ENCODE results near the gene PATE4.

Gene PATE4

GRCh38 chr11:125833016-125833415, at the start of gene PATE4:
Gene PATE4, plus strand, starts transcription at chr11:125833316. Its CDS starts 44 bp downstream, at chr11:125833360.
- TF ChIP-seq CTBP1 (IDR thresholded peaks at IDR 0.05; ENCODE audit: borderline replicate concordance) (no peak), SUZ12 (IDR thresholded peaks at IDR 0.05) (no peak), PKNOX1 (IDR thresholded peaks at IDR 0.05) (no peak), BHLHE40 (IDR thresholded peaks at IDR 0.05; ENCODE audit: borderline replicate concordance) (no peak), ZNF384 (IDR thresholded peaks at IDR 0.05) (no peak), FOXK2 (IDR thresholded peaks at IDR 0.05) (no peak), FOXM1 (IDR thresholded peaks at IDR 0.05; ENCODE audit: borderline replicate concordance) (no peak), SP1 (IDR thresholded peaks at IDR 0.05) (no peak), L3MBTL2 (conservative IDR thresholded peaks at IDR 0.05) (no peak), ARNT (IDR thresholded peaks at IDR 0.05) (no peak), FOXA1 (IDR thresholded peaks at IDR 0.05) (no peak), LEF1 (IDR thresholded peaks at IDR 0.05; ENCODE audit: borderline replicate concordance) (no peak), ELF4 (IDR thresholded peaks at IDR 0.05) (no peak), TARDBP (IDR thresholded peaks at IDR 0.05) (no peak), NFRKB (IDR thresholded peaks at IDR 0.05) (no peak), HDGF (IDR thresholded peaks at IDR 0.05; ENCODE audit: borderline replicate concordance) (no peak)
- ChIA-PET CTCF (no interaction called here), POLR2A (no interaction called here)
- DNase-seq (ENCODE audit: extremely low spot score), result no peak

GRCh38 chr11:125784678-125785077, 48.4 kb upstream of the PATE4 start:
- ChIA-PET POLR2A (no interaction called here), CTCF (no interaction called here)
- DNase-seq (ENCODE audit: extremely low spot score), result no peak
- TF ChIP-seq NFRKB (IDR thresholded peaks at IDR 0.05) (no peak), HDGF (IDR thresholded peaks at IDR 0.05; ENCODE audit: borderline replicate concordance) (no peak), ARNT (IDR thresholded peaks at IDR 0.05) (no peak), FOXA1 (IDR thresholded peaks at IDR 0.05) (no peak), ZNF384 (IDR thresholded peaks at IDR 0.05) (no peak), BHLHE40 (IDR thresholded peaks at IDR 0.05; ENCODE audit: borderline replicate concordance) (no peak)

- no peak for DNase-seq (ENCODE audit: extremely low spot score)
- ChIA-PET POLR2A (no interaction called here), CTCF (no interaction called here)
- TF ChIP-seq ELF4 (IDR thresholded peaks at IDR 0.05) (no peak), NFRKB (IDR thresholded peaks at IDR 0.05) (no peak), FOXA1 (IDR thresholded peaks at IDR 0.05) (no peak), L3MBTL2 (conservative IDR thresholded peaks at IDR 0.05) (no peak), SP1 (IDR thresholded peaks at IDR 0.05) (no peak), PKNOX1 (IDR thresholded peaks at IDR 0.05) (no peak), FOXK2 (IDR thresholded peaks at IDR 0.05) (no peak), ZNF384 (IDR thresholded peaks at IDR 0.05) (no peak), ARNT (IDR thresholded peaks at IDR 0.05) (no peak), TARDBP (IDR thresholded peaks at IDR 0.05) (no peak), BHLHE40 (IDR thresholded peaks at IDR 0.05; ENCODE audit: borderline replicate concordance) (no peak), FOXM1 (IDR thresholded peaks at IDR 0.05; ENCODE audit: borderline replicate concordance) (no peak), HDGF (IDR thresholded peaks at IDR 0.05; ENCODE audit: borderline replicate concordance) (no peak), CTBP1 (IDR thresholded peaks at IDR 0.05; ENCODE audit: borderline replicate concordance) (no peak), LEF1 (IDR thresholded peaks at IDR 0.05; ENCODE audit: borderline replicate concordance) (no peak), SUZ12 (IDR thresholded peaks at IDR 0.05) (no peak)
Measured at GRCh38 chr11:125787827-125788226, 45.3 kb upstream of the PATE4 start, which contains the start of gene PATE3. Gene PATE3, plus strand, starts transcription at chr11:125788127. Its CDS starts 25 bp downstream, at chr11:125788152.

- DNase-seq (ENCODE audit: extremely low spot score), result no peak
- ChIA-PET POLR2A (no interaction called here), CTCF (no interaction called here)
- TF ChIP-seq HDGF (IDR thresholded peaks at IDR 0.05; ENCODE audit: borderline replicate concordance), result no peak
- TF ChIP-seq FOXA1 (IDR thresholded peaks at IDR 0.05), result no peak
Measured at GRCh38 chr11:125790825-125791224, 42.3 kb upstream of the PATE4 start.

GRCh38 chr11:125797641-125798040, 35.5 kb upstream of the PATE4 start:
- ChIA-PET CTCF (no interaction called here), POLR2A (no interaction called here)
- no peak for DNase-seq (ENCODE audit: extremely low spot score)
- TF ChIP-seq L3MBTL2 (conservative IDR thresholded peaks at IDR 0.05) (no peak), LEF1 (IDR thresholded peaks at IDR 0.05; ENCODE audit: borderline replicate concordance) (no peak), ARNT (IDR thresholded peaks at IDR 0.05) (no peak), TARDBP (IDR thresholded peaks at IDR 0.05) (no peak), SUZ12 (IDR thresholded peaks at IDR 0.05) (no peak), HDGF (IDR thresholded peaks at IDR 0.05; ENCODE audit: borderline replicate concordance) (no peak)

GRCh38 chr11:125799808-125800207, 33.3 kb upstream of the PATE4 start:
- TF ChIP-seq L3MBTL2 (conservative IDR thresholded peaks at IDR 0.05), result no peak
- no peak for TF ChIP-seq HDGF (IDR thresholded peaks at IDR 0.05; ENCODE audit: borderline replicate concordance)
- no peak for TF ChIP-seq FOXA1 (IDR thresholded peaks at IDR 0.05)
- TF ChIP-seq BHLHE40 (IDR thresholded peaks at IDR 0.05; ENCODE audit: borderline replicate concordance), result no peak
- no peak for TF ChIP-seq ZNF384 (IDR thresholded peaks at IDR 0.05)
- no peak for TF ChIP-seq FOXM1 (IDR thresholded peaks at IDR 0.05; ENCODE audit: borderline replicate concordance)
- TF ChIP-seq NFRKB (IDR thresholded peaks at IDR 0.05), result no peak
- no peak for TF ChIP-seq FOXK2 (IDR thresholded peaks at IDR 0.05)
- TF ChIP-seq ELF4 (IDR thresholded peaks at IDR 0.05), result no peak
- ChIA-PET CTCF (no interaction called here), POLR2A (no interaction called here)
- no peak for DNase-seq (ENCODE audit: extremely low spot score)

GRCh38 chr11:125802387-125802786, 30.7 kb upstream of the PATE4 start:
- no peak for TF ChIP-seq ELF4 (IDR thresholded peaks at IDR 0.05)
- TF ChIP-seq CTBP1 (IDR thresholded peaks at IDR 0.05; ENCODE audit: borderline replicate concordance), result no peak
- TF ChIP-seq TARDBP (IDR thresholded peaks at IDR 0.05), result no peak
- no peak for TF ChIP-seq FOXA1 (IDR thresholded peaks at IDR 0.05)
- TF ChIP-seq FOXM1 (IDR thresholded peaks at IDR 0.05; ENCODE audit: borderline replicate concordance), result no peak
- TF ChIP-seq ARNT (IDR thresholded peaks at IDR 0.05), result no peak
- no peak for TF ChIP-seq L3MBTL2 (conservative IDR thresholded peaks at IDR 0.05)
- no peak for TF ChIP-seq SUZ12 (IDR thresholded peaks at IDR 0.05)
- TF ChIP-seq BHLHE40 (IDR thresholded peaks at IDR 0.05; ENCODE audit: borderline replicate concordance), result no peak
- no peak for TF ChIP-seq FOXK2 (IDR thresholded peaks at IDR 0.05)
- TF ChIP-seq NFRKB (IDR thresholded peaks at IDR 0.05), result no peak
- TF ChIP-seq ZNF384 (IDR thresholded peaks at IDR 0.05), result no peak
- TF ChIP-seq HDGF (IDR thresholded peaks at IDR 0.05; ENCODE audit: borderline replicate concordance), result no peak
- no peak for TF ChIP-seq PKNOX1 (IDR thresholded peaks at IDR 0.05)
- TF ChIP-seq SP1 (IDR thresholded peaks at IDR 0.05), result no peak
- no peak for TF ChIP-seq LEF1 (IDR thresholded peaks at IDR 0.05; ENCODE audit: borderline replicate concordance)
- no peak for DNase-seq (ENCODE audit: extremely low spot score)
- ChIA-PET POLR2A (no interaction called here), CTCF (no interaction called here)
